ENCODE data around the gene HDAC4. TPM values are rescaled to one million over a fixed set of nuclear protein-coding genes. Genes with fewer than 3 reads are reported as not detected.

Gene HDAC4
- total RNA-seq, 1 donor = 28.3 TPM

- TF ChIP-seq CTCF (IDR thresholded peaks at IDR 0.05; ENCODE audit: insufficient read depth, low read length) = no peak
- DNase-seq (ENCODE audit: low read depth) = no peak
- no peak overlapping the region for H3K4me3 ChIP-seq (ENCODE audit: low read depth, low read length)
These were observed 164.6 kb downstream of the HDAC4 start for GRCh38 chr2:239236043-239236807.

GRCh38 chr2:239235311-239235710 is 165.5 kb downstream of the HDAC4 start:
- no peak for TF ChIP-seq CTCF (IDR thresholded peaks at IDR 0.05; ENCODE audit: insufficient read depth, low read length)
- H3K4me3 ChIP-seq (ENCODE audit: low read depth, low read length) = no peak overlapping the region
- no peak for DNase-seq (ENCODE audit: low read depth)

GRCh38 chr2:239234191-239235175 is 166.3 kb downstream of the HDAC4 start:
- no peak for TF ChIP-seq CTCF (IDR thresholded peaks at IDR 0.05; ENCODE audit: insufficient read depth, low read length)
- no peak for DNase-seq (ENCODE audit: low read depth)
- H3K4me3 ChIP-seq (ENCODE audit: low read depth, low read length) = no peak overlapping the region

GRCh38 chr2:239233576-239233975 is 167.2 kb downstream of the HDAC4 start:
- no peak overlapping the region for H3K4me3 ChIP-seq (ENCODE audit: low read depth, low read length)
- TF ChIP-seq CTCF (IDR thresholded peaks at IDR 0.05; ENCODE audit: insufficient read depth, low read length) = no peak
- DNase-seq (ENCODE audit: low read depth) = no peak

GRCh38 chr2:239232195-239232578 is 168.6 kb downstream of the HDAC4 start:
- H3K4me3 ChIP-seq (ENCODE audit: low read depth, low read length) = no peak overlapping the region
- no peak for TF ChIP-seq CTCF (IDR thresholded peaks at IDR 0.05; ENCODE audit: insufficient read depth, low read length)
- DNase-seq (ENCODE audit: low read depth) = no peak

GRCh38 chr2:239231231-239232194 is 169.3 kb downstream of the HDAC4 start:
- no peak for DNase-seq (ENCODE audit: low read depth)
- H3K4me3 ChIP-seq (ENCODE audit: low read depth, low read length) = no peak overlapping the region
- no peak for TF ChIP-seq CTCF (IDR thresholded peaks at IDR 0.05; ENCODE audit: insufficient read depth, low read length)

Data from fibroblast of the aortic adventitia (primary cell).